Breast epithelium (tissue), 3 donors: Measurements from ENCODE around the gene BOD1L1.

ENCODE experiments used
- POLR2A ChIP-seq: fragments of 450-650 bp; IDR thresholded peaks from one replicate; pipeline ENCODE4 v1.6.1; 2016; ENCODE audit warnings: antibody characterized with exemption, mild to moderate bottlenecking, moderate library complexity
- TF ChIP-seq, protein P1 (sequence below), 3 donors: fragments of 450-650 bp; IDR thresholded peaks; one replicate each; pipeline ENCODE4 v1.5.1; 2016 to 2017; ENCODE audit warnings: antibody characterized with exemption in 3 of 3, mild to moderate bottlenecking in 3 of 3, moderate library complexity in 3 of 3

DNA sequence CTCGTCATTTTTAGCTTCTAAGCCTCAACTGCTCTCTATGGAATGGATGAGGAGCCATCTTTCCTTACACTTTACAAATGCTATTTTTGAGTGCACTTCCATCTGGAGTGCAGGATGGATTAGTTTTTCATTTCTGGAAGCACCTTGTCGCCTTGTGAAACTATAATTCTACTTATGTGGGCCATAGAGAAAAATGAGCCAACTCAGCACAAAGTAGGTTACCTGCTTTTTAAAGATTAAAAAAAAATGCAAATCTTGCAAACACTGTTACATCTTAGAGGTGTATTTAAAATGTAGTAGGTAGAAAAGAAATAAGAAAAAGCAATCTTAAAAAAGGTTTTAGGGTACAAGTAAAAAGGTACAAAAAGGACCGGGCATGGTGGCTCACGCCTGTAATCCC, 10.9 kb downstream of the BOD1L1 start:
- TF ChIP-seq, protein P1, sequence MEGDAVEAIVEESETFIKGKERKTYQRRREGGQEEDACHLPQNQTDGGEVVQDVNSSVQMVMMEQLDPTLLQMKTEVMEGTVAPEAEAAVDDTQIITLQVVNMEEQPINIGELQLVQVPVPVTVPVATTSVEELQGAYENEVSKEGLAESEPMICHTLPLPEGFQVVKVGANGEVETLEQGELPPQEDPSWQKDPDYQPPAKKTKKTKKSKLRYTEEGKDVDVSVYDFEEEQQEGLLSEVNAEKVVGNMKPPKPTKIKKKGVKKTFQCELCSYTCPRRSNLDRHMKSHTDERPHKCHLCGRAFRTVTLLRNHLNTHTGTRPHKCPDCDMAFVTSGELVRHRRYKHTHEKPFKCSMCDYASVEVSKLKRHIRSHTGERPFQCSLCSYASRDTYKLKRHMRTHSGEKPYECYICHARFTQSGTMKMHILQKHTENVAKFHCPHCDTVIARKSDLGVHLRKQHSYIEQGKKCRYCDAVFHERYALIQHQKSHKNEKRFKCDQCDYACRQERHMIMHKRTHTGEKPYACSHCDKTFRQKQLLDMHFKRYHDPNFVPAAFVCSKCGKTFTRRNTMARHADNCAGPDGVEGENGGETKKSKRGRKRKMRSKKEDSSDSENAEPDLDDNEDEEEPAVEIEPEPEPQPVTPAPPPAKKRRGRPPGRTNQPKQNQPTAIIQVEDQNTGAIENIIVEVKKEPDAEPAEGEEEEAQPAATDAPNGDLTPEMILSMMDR (IDR thresholded peaks at IDR 0.05) = no peak
- TF ChIP-seq POLR2A = no peak
